UCSD-AML1 (cell line): Measurements from ENCODE around the gene SCGB2B2.
"Not testable (repeated sequence)": the region's sequence is repeated elsewhere in the genome, so short reads cannot be mapped to it uniquely, and the experiment has no call there.

ENCODE experiments used
- DNase-seq: peaks from one replicate; lab custom pipeline; 2025; ENCODE audit not compliant: unreplicated experiment; lab: John Stamatoyannopoulos, UW

Gene SCGB2B2

GRCh38 chr19:34669305-34669704 lies 7.7 kb downstream of the SCGB2B2 start:
- DNase-seq = no peak

- not testable (repeated sequence) for DNase-seq
Observed at GRCh38 chr19:34668690-34669089, 8.3 kb downstream of the SCGB2B2 start.

DNA sequence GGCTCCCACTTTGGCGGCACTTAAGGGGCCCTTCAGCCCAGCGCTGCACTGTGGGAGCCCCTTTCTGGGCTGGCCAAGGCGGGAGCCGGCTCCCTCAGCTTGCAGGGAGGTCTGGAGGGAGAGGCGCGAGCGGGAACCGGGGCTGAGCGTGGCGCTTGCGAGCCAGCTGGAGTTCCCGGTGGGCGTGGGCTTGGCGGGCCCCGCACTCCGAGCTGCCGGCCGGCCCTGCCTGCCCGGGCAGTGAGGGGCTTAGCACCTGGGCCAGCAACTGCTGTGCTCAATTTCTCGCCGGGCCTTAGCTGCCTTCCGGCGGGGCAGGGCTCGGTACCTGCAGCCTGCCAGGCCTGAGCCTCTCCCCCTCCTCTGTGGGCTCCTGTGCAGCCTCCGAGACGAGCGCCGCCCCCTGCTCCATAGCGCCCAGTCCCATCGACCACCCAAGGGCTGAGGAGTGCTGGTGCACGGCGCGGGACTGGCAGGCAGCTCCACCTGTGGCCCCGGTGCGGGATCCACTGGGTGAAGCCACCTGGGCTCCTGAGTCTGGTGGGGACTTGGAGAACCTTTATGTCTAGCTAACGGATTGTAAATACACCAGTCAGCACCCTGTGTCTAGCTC lies 8.8 kb downstream of the SCGB2B2 start:
- DNase-seq = not testable (repeated sequence)

GRCh38 chr19:34667349-34668076 lies 9.4 kb downstream of the SCGB2B2 start:
- no peak for DNase-seq

GRCh38 chr19:34666958-34667265 lies 10.0 kb downstream of the SCGB2B2 start:
- DNase-seq = no peak

DNA sequence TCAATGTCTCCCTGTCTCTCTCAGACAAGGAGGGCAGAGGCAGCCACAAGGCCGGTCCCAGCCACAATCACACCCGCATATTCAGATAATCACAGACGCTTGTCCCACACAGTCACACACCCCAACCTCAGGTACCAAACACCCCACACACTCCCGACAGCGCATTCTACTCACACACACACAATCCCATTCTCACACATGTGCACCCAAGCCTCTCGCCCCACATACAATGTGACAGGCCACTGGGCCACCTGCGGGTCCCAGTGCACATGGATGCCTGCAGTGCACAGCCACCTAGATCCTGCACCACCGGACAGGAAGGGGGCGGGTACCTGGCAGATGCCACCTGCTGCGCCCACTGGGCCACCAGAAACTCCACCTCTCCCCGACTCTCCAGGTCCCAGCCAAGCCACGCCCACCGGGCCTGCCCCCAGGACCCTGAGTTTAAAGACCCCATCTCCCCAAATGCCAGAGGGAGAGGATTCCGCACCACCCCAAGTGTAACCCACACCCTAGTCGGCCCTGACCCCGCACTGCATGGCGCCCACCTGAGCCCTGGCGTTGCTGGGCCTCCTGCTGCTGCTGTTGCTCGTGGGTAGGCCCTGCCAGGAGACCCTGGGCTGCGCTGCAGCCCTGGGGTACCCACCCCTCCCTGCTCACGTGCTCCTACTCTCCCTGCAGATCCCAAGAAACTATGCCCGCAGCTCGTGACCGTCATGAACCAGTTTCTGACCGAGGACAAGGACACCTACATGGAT lies 10.6 kb downstream of the SCGB2B2 start:
- DNase-seq = no peak

GRCh38 chr19:34665275-34665674 lies 11.7 kb downstream of the SCGB2B2 start:
- DNase-seq = not testable (repeated sequence)

- no peak for DNase-seq
Observed at GRCh38 chr19:34664870-34665269, 12.1 kb downstream of the SCGB2B2 start.

- DNase-seq = no peak
Observed at GRCh38 chr19:34664168-34664567, 12.8 kb downstream of the SCGB2B2 start.

GRCh38 chr19:34662919-34663318 lies 14.0 kb downstream of the SCGB2B2 start:
- DNase-seq = no peak

DNA sequence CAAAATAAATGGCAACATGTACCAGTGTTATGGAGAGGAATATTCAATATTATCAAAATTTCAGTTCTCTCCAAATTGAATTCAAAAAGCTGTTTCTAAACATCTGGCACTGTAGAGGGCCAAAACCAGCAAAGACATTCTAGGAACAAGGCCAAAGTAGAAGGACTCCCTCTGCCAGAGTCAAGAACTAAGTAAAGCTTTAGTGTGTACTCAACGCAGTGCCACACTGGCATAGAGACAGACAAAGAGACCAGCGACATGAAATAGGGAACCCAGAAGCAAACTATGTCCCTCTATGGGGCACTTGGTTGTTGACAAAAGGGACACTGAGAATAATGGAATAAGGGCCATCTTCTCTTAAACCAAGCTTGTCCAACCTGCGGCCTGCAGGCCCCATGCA lies 15.6 kb downstream of the SCGB2B2 start:
- no peak for DNase-seq

DNA sequence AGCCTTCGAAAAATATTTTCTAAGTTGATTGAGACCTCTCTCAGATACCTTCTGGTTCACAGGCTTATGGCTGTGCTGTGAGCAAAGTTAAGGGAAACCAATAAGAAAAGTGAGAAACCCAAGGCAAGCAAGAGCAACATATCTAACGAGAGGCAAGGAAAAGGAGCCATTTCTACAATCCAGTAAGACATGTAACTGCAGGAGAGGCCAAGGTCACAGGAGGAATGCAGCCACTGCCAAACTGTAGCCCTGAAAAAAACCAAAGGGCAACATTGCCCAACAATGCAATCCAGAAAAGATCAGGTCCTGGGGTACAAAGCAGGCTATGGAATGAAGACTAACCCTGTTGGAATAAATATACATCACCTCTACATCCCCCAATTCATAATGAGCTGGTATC lies 21.3 kb downstream of the SCGB2B2 start:
- DNase-seq = no peak

- no peak for DNase-seq
Observed at GRCh38 chr19:34654796-34655195, 22.2 kb downstream of the SCGB2B2 start.

DNA sequence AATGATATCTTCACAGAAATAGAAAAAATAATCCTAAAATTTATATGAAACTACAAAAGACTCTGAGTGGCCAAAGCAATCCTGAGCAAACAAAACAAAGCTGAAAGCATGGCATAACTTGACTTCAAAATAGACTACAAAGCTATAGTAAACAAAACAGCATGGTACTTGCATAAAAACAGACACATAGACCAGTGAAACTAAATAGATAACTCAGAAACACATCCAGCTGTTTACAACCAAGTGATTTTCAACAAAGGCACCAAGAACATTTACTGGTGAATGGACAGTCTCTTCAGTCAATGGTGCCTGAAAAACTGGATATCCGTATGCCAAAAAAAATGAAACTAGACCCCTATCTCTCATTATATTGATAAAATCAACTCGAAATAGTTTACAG lies 25.2 kb downstream of the SCGB2B2 start:
- DNase-seq = no peak

- no peak for DNase-seq
Observed at GRCh38 chr19:34649886-34650543, 26.9 kb downstream of the SCGB2B2 start.

GRCh38 chr19:34645551-34645950 lies 31.4 kb downstream of the SCGB2B2 start:
- DNase-seq = no peak

- no peak for DNase-seq
Observed at GRCh38 chr19:34644991-34645461, 31.9 kb downstream of the SCGB2B2 start.

DNA sequence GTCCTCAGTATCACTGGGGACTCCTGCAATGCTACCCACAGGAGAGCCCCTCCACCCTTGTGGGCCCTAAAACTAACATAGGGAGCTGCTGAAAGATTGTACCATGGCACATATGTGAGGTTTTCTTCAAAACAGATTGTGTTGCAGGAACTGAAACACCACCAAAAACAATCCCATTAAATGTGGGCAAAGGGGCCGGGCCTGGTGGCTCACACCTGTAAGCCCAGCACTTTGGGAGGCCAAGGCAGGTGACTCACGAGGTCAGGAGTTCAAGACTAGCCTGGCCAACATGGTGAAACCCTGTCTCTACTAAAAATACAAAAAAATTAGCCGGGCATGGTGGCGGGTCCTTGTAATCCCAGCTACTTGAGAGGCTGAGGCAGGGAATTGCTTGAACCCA lies 34.7 kb downstream of the SCGB2B2 start:
- DNase-seq = no peak

- DNase-seq = no peak
Observed at GRCh38 chr19:34639491-34640085, 37.4 kb downstream of the SCGB2B2 start.

DNA sequence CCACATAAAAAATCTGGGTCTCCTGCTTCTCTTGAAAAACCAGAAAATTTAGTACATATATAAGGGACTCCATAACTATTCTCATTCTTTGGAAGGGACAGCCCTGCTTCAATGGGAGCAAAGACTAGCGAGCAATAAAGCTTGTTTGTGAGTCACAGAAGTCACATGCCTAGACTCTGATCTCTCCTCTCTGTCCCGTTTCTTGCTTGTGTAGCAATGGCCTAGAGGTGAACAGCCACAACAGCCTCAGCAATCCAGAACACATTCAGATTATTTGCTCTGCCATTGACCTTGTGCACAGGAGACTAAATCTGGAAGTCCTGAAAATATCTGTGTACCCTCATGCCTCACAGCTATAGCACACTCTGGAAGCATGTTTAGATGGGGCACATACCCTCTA lies 43.2 kb downstream of the SCGB2B2 start:
- no peak for DNase-seq
